ENCODE measurements around the gene LZTFL1. TPM values are rescaled to one million over a fixed set of nuclear protein-coding genes. Genes with fewer than 3 reads are reported as not detected.

The LZTFL1 gene
- total RNA-seq, 1 experiment from 2014 or later = 21.0 TPM

GRCh38 chr3:45874677-45875346, 32.9 kb upstream of the LZTFL1 start:
- H3K4me1 ChIP-seq (ENCODE audit: control insufficient read depth in 1 of 2, insufficient read depth in 2 of 2, low read length in 2 of 2) = no peaks in the 10 kb centered on the region
- no peaks in the 10 kb centered on the region for H3K36me3 ChIP-seq (ENCODE audit: control insufficient read depth in 1 of 2, insufficient read depth in 2 of 2, low read length in 2 of 2)

More at GRCh38 chr3:45874677-45875346, 32.9 kb upstream of the LZTFL1 start:
- no peak overlapping the region for H3K9ac ChIP-seq (ENCODE audit: low read length)
- POLR2A ChIA-PET = no interaction called here
- intact Hi-C loops (cut with micrococcal nuclease) = no loop called here
- DNase-seq (ENCODE audit: low read depth, low spot score) = no peak
- TF ChIP-seq POLR2A (IDR thresholded peaks at IDR 0.05; ENCODE audit: borderline replicate concordance, extremely low read depth, insufficient read depth, insufficient read length) = no peak
- TF ChIP-seq ZNF274 (IDR thresholded peaks at IDR 0.05; ENCODE audit: low read depth, low read length) = no peak
- TF ChIP-seq, protein P1, sequence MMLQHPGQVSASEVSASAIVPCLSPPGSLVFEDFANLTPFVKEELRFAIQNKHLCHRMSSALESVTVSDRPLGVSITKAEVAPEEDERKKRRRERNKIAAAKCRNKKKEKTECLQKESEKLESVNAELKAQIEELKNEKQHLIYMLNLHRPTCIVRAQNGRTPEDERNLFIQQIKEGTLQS (IDR thresholded peaks at IDR 0.05) = no peak
- no peak for TF ChIP-seq FOSL1 (IDR thresholded peaks at IDR 0.05; ENCODE audit: low read depth)
- TF ChIP-seq SP1 (IDR thresholded peaks at IDR 0.05; ENCODE audit: low read depth) = no peak
- TF ChIP-seq CBX3 (IDR thresholded peaks at IDR 0.05; ENCODE audit: low read depth) = no peak
- TF ChIP-seq EZH2phosphoT487 (IDR thresholded peaks at IDR 0.05; ENCODE audit: borderline replicate concordance) = no peak
- TF ChIP-seq SIN3A (IDR thresholded peaks at IDR 0.05; ENCODE audit: low read depth) = no peak
- TF ChIP-seq ELF1 (IDR thresholded peaks at IDR 0.05; ENCODE audit: borderline replicate concordance, low read depth) = no peak
- no peak for TF ChIP-seq MAX (IDR thresholded peaks at IDR 0.05)
- TF ChIP-seq, protein P2, sequence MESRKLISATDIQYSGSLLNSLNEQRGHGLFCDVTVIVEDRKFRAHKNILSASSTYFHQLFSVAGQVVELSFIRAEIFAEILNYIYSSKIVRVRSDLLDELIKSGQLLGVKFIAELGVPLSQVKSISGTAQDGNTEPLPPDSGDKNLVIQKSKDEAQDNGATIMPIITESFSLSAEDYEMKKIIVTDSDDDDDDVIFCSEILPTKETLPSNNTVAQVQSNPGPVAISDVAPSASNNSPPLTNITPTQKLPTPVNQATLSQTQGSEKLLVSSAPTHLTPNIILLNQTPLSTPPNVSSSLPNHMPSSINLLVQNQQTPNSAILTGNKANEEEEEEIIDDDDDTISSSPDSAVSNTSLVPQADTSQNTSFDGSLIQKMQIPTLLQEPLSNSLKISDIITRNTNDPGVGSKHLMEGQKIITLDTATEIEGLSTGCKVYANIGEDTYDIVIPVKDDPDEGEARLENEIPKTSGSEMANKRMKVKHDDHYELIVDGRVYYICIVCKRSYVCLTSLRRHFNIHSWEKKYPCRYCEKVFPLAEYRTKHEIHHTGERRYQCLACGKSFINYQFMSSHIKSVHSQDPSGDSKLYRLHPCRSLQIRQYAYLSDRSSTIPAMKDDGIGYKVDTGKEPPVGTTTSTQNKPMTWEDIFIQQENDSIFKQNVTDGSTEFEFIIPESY (IDR thresholded peaks at IDR 0.05; ENCODE audit: extremely low read depth, insufficient replicate concordance, low read length) = no peak
- no peak for TF ChIP-seq EZH2 (IDR thresholded peaks at IDR 0.05)
- TF ChIP-seq CEBPB (IDR thresholded peaks at IDR 0.05; ENCODE audit: low read depth) = no peak
- TF ChIP-seq EGR1 (IDR thresholded peaks at IDR 0.05; ENCODE audit: low read depth) = no peak
- TF ChIP-seq ZFX (IDR thresholded peaks at IDR 0.05) = no peak
- no peak for TF ChIP-seq CTCF (IDR thresholded peaks at IDR 0.05 in 2 of 3, conservative IDR thresholded peaks at IDR 0.05 in 1 of 3; ENCODE audit: borderline replicate concordance in 1 of 3, insufficient read depth in 1 of 3, low read depth in 2 of 3, low read length in 2 of 3)
- H3K4me3 ChIP-seq (replicated peaks in 1 of 2; ENCODE audit: low read depth in 1 of 2, low read length in 2 of 2) = no peak overlapping the region
- H3K4me2 ChIP-seq (ENCODE audit: low read length) = no peak overlapping the region
- no peak overlapping the region for H3K27ac ChIP-seq (ENCODE audit: low read depth, low read length)
- H3K79me2 ChIP-seq (ENCODE audit: insufficient read depth, low read length) = no peaks in the 10 kb centered on the region
- H3K9me3 ChIP-seq (ENCODE audit: control insufficient read depth in 1 of 2, insufficient read depth in 1 of 2, low read depth in 1 of 2, low read length in 2 of 2) = no peaks in the 10 kb centered on the region
- ATAC-seq = no peak
- H3K27me3 ChIP-seq (ENCODE audit: insufficient read depth, low read length) = no peaks in the 10 kb centered on the region
- no peaks in the 10 kb centered on the region for H3K9me2 ChIP-seq (ENCODE audit: insufficient read depth)
- no TSS peak for BruUV-seq (replicated peaks)
- no peak overlapping the region for H2AFZ ChIP-seq (ENCODE audit: low read depth, low read length, poor library complexity, severe bottlenecking)
- no peaks in the 10 kb centered on the region for H4K20me1 ChIP-seq (ENCODE audit: insufficient read depth)
- RAD21 ChIA-PET (ENCODE audit: low non-redundant PET in 1 of 2, low total read pairs in 2 of 2, uncharacterized antibody in 2 of 2, unreplicated experiment in 2 of 2) = no interaction called here
- CTCF ChIA-PET = no interaction called here
